Stomach (tissue), 9 donors: ENCODE measurements around the gene PRKN. TPM values are rescaled to one million over a fixed set of nuclear protein-coding genes. Genes with fewer than 3 reads are reported as not detected.
"Not testable (repeated sequence)": the region's sequence is repeated elsewhere in the genome, so short reads cannot be mapped to it uniquely, and the experiment has no call there.

Experiments
- DNase-seq, 2 donors: peaks; one replicate each; pipeline versions ENCODE4 v3.0.0 to v3.0.0-alpha.2; 2013 to 2019
- H3K27ac ChIP-seq, 5 donors: fragments of 200-600 bp in 4 of 5; sonication (generic) in 4 of 5; one replicate each; pipeline ENCODE4 v1.5.1; 2013 to 2019; ENCODE audit warnings: mild to moderate bottlenecking in 1 of 5, moderate library complexity in 1 of 5
- H3K27me3 ChIP-seq, 3 donors: fragments of 200-600 bp; sonication (generic); one replicate each; pipeline ENCODE4 v1.5.1; 2017 to 2019; ENCODE audit warnings: mixed run types in 1 of 3
- H3K36me3 ChIP-seq, 4 donors: fragments of 200-600 bp; sonication (generic); 1 replicate in 3 of 4; 2 replicates in 1 of 4; pipeline ENCODE4 v1.5.1; 2016 to 2019
- H3K4me1 ChIP-seq, 4 donors: fragments of 200-600 bp; sonication (generic); one replicate each; pipeline ENCODE4 v1.5.1; 2016 to 2019
- H3K4me3 ChIP-seq, 4 donors: fragments of 200-600 bp; sonication (generic) in 3 of 4; one replicate each; pipeline ENCODE4 v1.5.1; 2016 to 2019; ENCODE audit warnings: mild to moderate bottlenecking in 1 of 4
- H3K9me3 ChIP-seq, 4 donors: fragments of 200-600 bp; sonication (generic); one replicate each; pipeline ENCODE4 v1.5.1; 2016 to 2019
- EP300 ChIP-seq: sonication (generic); formaldehyde crosslinking; IDR thresholded peaks from one replicate; pipeline ENCODE4 v1.6.1; 2017; ENCODE audit warnings: antibody characterized with exemption
- POLR2A ChIP-seq, 4 donors: fragments of 450-650 bp; IDR thresholded peaks; one replicate each; pipeline ENCODE4 v1.6.1; 2016; ENCODE audit warnings: antibody characterized with exemption in 4 of 4, control low read depth in 2 of 4, mild to moderate bottlenecking in 1 of 4, moderate library complexity in 1 of 4
- POLR2AphosphoS5 ChIP-seq, 3 donors: sonication (generic); formaldehyde crosslinking; IDR thresholded peaks; one replicate each; pipeline ENCODE4 v1.6.1; 2016; ENCODE audit warnings: antibody characterized with exemption in 3 of 3
- WGBS, 5 donors: extraction: QIAGEN DNeasy Blood & Tissue Kit in 3 of 5; methylation state at CpG; one replicate each; pipeline versions ENCODE4 v1.1.5 to v1.1.7; 2013 to 2018; 5-methylcytosine and 5-hydroxymethylcytosine counted together
- intact Hi-C: fragments of 100-400 bp; cut with DNase I; formaldehyde crosslinking; loops from one replicate; pipeline ENCODE4 v1.15.1; 2023; ENCODE audit warnings: low total_unique reads
- polyA plus RNA-seq, 3 donors: library from polyadenylated mRNA; stranded (reverse); fragments of 200-250 nt; gene quantifications; one replicate each; pipeline ENCODE4 v1.2.3, GENCODE V29; 2013
- total RNA-seq, 5 donors: library from RNA; depleted of rRNA; stranded (reverse); fragments of >200 nt; gene quantifications; one replicate each; pipeline versions ENCODE4 v1.1.0 to v1.2.3, GENCODE V29; 2014 to 2016
- TF ChIP-seq, protein P1 (sequence below), 7 experiments: fragments of 450-650 bp in 4 of 7; fragments of 200-600 bp in 3 of 7; sonication (generic) in 3 of 7; IDR thresholded peaks; one replicate each; pipeline ENCODE4 v1.5.1; 2016 to 2019; ENCODE audit warnings: antibody characterized with exemption in 7 of 7, control low read depth in 2 of 7, mild to moderate bottlenecking in 1 of 7
- donor health status: healthy with polysubstance abuse.
- donor health status: Bipolar disorder and iron deficiency.
- donor health status: healthy.

Gene PRKN
- total and polyA plus RNA-seq, 8 donors = 0.68 to 19.8 (median 9.5) TPM

DNA sequence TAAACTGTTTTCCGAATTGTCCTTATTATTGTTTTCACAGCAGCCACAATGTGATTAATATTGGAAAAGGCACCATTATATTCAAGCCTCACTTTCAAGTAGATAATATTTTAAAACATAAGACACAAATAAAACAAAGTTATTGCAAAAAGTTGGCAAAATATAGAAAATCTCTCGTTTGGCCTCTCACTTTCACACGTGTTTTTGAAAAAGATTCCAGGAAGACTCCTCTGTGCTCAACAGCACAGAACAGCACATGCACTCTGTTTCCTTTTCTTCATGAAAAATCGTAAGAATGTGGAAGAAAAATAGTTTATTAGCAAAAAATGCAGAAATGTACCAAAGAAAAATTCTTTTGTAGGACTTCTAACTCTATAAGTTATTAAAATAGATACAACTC lies 46.7 kb downstream of the PRKN start:
- no peak for DNase-seq
- no peaks in the 10 kb centered on the region for H3K36me3 ChIP-seq
- no peak overlapping the region for H3K4me3 ChIP-seq
- TF ChIP-seq, protein P1, sequence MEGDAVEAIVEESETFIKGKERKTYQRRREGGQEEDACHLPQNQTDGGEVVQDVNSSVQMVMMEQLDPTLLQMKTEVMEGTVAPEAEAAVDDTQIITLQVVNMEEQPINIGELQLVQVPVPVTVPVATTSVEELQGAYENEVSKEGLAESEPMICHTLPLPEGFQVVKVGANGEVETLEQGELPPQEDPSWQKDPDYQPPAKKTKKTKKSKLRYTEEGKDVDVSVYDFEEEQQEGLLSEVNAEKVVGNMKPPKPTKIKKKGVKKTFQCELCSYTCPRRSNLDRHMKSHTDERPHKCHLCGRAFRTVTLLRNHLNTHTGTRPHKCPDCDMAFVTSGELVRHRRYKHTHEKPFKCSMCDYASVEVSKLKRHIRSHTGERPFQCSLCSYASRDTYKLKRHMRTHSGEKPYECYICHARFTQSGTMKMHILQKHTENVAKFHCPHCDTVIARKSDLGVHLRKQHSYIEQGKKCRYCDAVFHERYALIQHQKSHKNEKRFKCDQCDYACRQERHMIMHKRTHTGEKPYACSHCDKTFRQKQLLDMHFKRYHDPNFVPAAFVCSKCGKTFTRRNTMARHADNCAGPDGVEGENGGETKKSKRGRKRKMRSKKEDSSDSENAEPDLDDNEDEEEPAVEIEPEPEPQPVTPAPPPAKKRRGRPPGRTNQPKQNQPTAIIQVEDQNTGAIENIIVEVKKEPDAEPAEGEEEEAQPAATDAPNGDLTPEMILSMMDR (IDR thresholded peaks at IDR 0.05) = no peak
- no peak for TF ChIP-seq EP300
- no peak for TF ChIP-seq POLR2A (IDR thresholded peaks at IDR 0.05)
- TF ChIP-seq POLR2AphosphoS5 (IDR thresholded peaks at IDR 0.05) = no peak
- intact Hi-C loops = no loop called here
- peaks cover 0 to 5% (median 4%) of the 10 kb centered on the region in 4 donors for H3K4me1 ChIP-seq
- H3K9me3 ChIP-seq = no peaks in the 10 kb centered on the region
- WGBS, 5 donors = 81 to 88% (median 86%) methylated on average over 4 of the region's 4 CpGs
- no peak overlapping the region for H3K27ac ChIP-seq
- H3K27me3 ChIP-seq = no peaks in the 10 kb centered on the region

DNA sequence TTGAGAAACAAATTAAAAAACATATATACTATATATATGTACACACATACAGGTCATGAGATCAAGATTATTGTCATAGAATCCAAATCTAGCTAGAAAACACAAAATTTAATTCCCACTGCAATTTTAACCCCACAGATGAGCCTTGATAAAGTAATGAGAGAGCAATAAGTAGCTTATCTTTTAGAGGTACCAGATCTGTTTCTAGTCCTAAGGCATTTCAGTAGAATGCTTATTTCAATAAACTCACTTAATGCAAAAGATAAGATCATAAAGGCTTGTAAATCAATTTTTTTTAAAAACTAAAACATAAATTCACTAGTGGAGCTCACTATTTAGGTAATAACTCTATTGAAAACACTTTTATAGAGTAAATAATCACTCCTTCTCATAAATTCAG lies 47.2 kb downstream of the PRKN start:
- no peaks in the 10 kb centered on the region for H3K27me3 ChIP-seq
- no peak overlapping the region for H3K27ac ChIP-seq
- no peak for DNase-seq
- H3K36me3 ChIP-seq = no peaks in the 10 kb centered on the region
- peaks cover 0 to 5% (median 4%) of the 10 kb centered on the region in 4 donors for H3K4me1 ChIP-seq
- H3K9me3 ChIP-seq = no peaks in the 10 kb centered on the region
- TF ChIP-seq EP300 = no peak
- TF ChIP-seq POLR2A (IDR thresholded peaks at IDR 0.05) = no peak
- no peak for TF ChIP-seq POLR2AphosphoS5 (IDR thresholded peaks at IDR 0.05)
- TF ChIP-seq, protein P1 (IDR thresholded peaks at IDR 0.05) = no peak
- H3K4me3 ChIP-seq = no peak overlapping the region
- intact Hi-C loops = no loop called here

DNA sequence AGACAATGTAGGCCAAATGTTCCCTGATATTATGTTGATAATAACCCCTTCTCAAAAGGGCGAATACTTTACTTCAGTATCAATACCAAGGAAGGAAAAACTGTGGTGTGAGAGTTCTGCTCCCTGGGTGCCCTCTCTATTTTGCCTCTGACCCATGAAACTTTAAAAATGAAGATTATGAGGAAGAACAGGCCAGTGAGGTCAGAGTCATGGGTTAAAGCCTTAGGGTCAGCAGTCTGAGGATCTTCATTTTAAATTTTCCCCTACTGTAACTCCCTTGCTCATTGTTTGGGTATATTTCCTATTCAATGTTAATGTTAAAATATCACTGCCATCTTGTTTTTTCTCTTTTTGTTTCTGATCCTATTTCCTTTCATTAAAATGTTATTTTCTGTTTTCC lies 47.9 kb downstream of the PRKN start:
- WGBS, 5 donors = 91 to 100% (median 93%) methylated on average over 1 of the region's 1 CpG
- Histone ChIP-seq H3K27me3 (no peaks in the 10 kb centered on the region), H3K36me3 (no peaks in the 10 kb centered on the region), H3K27ac (no peak overlapping the region), H3K4me3 (no peak overlapping the region), H3K4me1 (peaks cover 0 to 5% (median 4%) of the 10 kb centered on the region in 4 donors), H3K9me3 (no peaks in the 10 kb centered on the region)
- DNase-seq = no peak
- intact Hi-C loops = no loop called here
- TF ChIP-seq POLR2AphosphoS5 (IDR thresholded peaks at IDR 0.05) = no peak
- no peak for TF ChIP-seq EP300
- TF ChIP-seq POLR2A (IDR thresholded peaks at IDR 0.05) = no peak
- TF ChIP-seq, protein P1 (IDR thresholded peaks at IDR 0.05) = no peak

DNA sequence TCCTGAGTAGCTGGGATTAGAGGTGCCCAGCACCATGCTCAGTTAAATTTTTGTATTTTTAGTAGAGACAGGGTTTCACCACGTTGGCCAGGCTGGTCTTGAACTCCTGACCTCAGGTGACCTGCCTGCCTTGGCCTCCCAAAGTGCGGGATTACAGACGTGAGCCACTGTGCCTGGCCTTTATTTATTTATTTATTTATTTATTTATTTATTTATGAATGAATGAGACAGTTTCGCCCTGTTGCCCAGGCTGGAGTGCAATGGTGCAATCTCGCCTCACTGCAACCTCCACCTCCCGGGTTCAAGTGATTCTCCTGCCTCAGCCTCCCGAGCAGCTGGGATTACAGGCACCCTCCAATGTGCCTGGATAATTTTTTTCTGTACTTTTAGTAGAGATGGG lies 48.7 kb downstream of the PRKN start:
- H3K36me3 ChIP-seq, H3K27ac ChIP-seq, H3K9me3 ChIP-seq, DNase-seq, H3K4me3 ChIP-seq, intact Hi-C loops, H3K27me3 ChIP-seq, H3K4me1 ChIP-seq: not testable (repeated sequence)
- WGBS, 5 donors = 86 to 94% (median 89%) methylated on average over 7 of the region's 7 CpGs

DNA sequence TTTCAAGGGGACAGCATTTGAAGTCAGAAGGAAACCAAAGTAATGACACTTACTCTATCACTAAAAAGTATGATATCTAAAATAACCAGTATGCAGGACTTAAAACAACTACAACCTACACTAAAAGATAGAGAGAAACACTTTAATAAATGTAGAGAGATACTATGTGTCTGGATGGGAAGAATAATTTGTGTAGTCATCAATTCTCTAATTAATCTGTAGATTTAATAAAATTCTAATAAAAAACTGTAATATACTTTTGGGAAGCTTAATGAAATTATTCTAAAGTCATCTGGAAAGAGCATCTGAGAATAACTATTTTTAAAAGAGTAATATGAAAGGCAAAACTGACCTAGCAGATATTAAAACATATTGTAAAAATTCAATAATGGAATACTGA lies 52.1 kb downstream of the PRKN start:
- H3K9me3 ChIP-seq = no peaks in the 10 kb centered on the region
- TF ChIP-seq POLR2A (IDR thresholded peaks at IDR 0.05) (no peak), EP300 (no peak), POLR2AphosphoS5 (IDR thresholded peaks at IDR 0.05) (no peak)
- TF ChIP-seq, protein P1 (IDR thresholded peaks at IDR 0.05) = no peak

More for the DNA sequence above, 52.1 kb downstream of the PRKN start:
- Histone ChIP-seq H3K27me3 (no peaks in the 10 kb centered on the region), H3K27ac (no peak overlapping the region), H3K4me1 (no peaks in the 10 kb centered on the region), H3K4me3 (no peak overlapping the region), H3K36me3 (no peaks in the 10 kb centered on the region)
- no peak for DNase-seq
- intact Hi-C loops = no loop called here
